GM13976 (cell line): ENCODE measurements around the gene NEGR1.

Source experiments
- DNase-seq: peaks from one replicate; pipeline ENCODE4 v3.0.0; 2012; ENCODE audit warnings: low spot score
- in situ Hi-C: fragments of 300-500 bp; cut with MboI; formaldehyde crosslinking; loops from one replicate; pipeline ENCODE4 v1.12.0; 2022; ENCODE audit warnings: low sequenced_read_pairs, mixed read lengths, inconsistent platforms; ENCODE audit not compliant: unreplicated experiment
- TF ChIP-seq, protein P1 (sequence below): IDR thresholded peaks from 2 replicates; pipeline ENCODE4 v1.5.1; 2012; ENCODE audit warnings: borderline replicate concordance, mild to moderate bottlenecking; ENCODE audit not compliant: insufficient read depth; ENCODE audit errors: extremely low read depth, missing control alignments, control extremely low read depth

Gene NEGR1

GRCh38 chr1:71635568-71635967 lies 646.8 kb downstream of the NEGR1 start:
- in situ Hi-C loops, result no loop called here
- TF ChIP-seq, protein P1, sequence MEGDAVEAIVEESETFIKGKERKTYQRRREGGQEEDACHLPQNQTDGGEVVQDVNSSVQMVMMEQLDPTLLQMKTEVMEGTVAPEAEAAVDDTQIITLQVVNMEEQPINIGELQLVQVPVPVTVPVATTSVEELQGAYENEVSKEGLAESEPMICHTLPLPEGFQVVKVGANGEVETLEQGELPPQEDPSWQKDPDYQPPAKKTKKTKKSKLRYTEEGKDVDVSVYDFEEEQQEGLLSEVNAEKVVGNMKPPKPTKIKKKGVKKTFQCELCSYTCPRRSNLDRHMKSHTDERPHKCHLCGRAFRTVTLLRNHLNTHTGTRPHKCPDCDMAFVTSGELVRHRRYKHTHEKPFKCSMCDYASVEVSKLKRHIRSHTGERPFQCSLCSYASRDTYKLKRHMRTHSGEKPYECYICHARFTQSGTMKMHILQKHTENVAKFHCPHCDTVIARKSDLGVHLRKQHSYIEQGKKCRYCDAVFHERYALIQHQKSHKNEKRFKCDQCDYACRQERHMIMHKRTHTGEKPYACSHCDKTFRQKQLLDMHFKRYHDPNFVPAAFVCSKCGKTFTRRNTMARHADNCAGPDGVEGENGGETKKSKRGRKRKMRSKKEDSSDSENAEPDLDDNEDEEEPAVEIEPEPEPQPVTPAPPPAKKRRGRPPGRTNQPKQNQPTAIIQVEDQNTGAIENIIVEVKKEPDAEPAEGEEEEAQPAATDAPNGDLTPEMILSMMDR, result no peak
- DNase-seq, result no peak

DNA sequence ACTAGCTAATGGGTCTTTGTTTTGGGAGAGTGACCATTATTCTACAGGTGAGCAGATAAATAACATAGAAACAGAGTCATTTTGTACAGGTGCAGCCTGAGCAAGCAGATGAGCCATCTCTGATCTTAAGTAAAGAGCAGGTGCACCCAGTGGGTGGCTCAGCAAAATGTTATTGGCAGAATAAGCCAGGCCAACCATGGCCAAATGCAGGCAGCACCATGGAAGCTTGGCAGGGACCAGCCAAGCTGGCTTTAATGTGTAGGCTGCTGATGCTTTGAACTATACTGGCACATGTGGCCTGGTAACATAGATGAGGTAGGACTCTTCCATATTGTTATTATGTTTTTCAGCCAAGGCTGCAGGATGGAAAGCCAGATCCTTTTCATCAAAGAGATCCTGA lies 648.2 kb downstream of the NEGR1 start:
- DNase-seq, result no peak
- in situ Hi-C loops, result no loop called here
- TF ChIP-seq, protein P1, result no peak

DNA sequence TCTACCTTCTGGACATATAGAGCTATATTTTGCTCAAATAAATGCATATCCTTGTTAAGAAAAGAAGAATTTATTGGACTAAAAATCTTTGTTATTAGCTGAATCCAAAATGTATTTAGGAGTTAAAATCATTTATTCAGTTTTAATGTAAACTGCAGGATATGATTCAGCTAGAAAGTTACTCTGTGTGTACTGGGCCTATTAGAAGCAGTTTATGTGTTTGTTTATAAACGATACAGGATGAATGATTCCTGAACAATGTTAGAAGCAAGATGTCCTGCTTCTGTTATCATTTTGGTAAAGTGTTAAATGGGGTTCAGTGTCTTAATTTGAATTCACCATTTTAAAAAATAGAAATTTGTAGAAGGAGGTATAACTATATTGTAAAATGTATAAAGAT lies 652.3 kb downstream of the NEGR1 start:
- DNase-seq, result no peak
- in situ Hi-C loops, result no loop called here
- TF ChIP-seq, protein P1, result no peak

GRCh38 chr1:71625004-71625403 lies 657.3 kb downstream of the NEGR1 start:
- in situ Hi-C loops, result no loop called here
- DNase-seq, result no peak
- TF ChIP-seq, protein P1, result no peak

GRCh38 chr1:71623888-71624287 lies 658.5 kb downstream of the NEGR1 start:
- no peak for DNase-seq
- in situ Hi-C loops, result no loop called here
- TF ChIP-seq, protein P1, result no peak

GRCh38 chr1:71621785-71622184 lies 660.6 kb downstream of the NEGR1 start:
- in situ Hi-C loops, result no loop called here
- TF ChIP-seq, protein P1, result no peak
- DNase-seq, result no peak

DNA sequence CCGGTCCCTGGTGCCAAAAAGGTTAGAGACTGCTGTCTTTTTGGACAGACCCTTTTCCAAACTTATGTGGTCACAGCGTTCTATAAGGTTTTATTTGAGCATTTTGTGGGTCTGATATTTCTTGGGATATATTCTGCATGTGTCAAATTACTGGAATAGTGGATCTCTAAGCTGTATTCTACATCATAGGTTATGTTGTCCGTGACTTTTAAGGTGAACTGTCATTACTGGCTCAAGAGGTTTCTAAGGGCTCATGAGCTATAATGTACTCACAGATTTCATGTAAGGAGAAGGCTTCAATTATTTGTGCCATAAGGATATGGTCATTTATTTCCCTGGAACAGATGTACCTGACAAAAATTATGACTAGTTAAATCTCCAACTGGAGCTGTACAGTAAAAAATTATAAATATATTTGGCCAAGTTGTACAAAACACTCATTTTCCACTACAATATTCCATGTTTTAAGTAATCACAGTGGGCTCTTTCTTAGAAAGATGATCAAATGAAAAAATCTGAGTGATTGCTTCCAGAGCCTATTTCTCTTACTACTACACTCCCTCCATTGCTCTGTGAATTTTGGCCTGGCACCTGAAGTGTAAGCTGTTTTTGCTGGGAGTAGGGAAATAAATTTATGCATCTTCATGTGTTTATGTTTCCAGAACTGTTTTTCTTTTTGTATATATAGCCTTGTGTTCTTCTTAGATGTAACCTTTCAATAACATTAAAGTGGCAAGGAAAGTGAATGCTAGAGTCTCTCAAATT lies 663.4 kb downstream of the NEGR1 start:
- TF ChIP-seq, protein P1, result no peak
- no peak for DNase-seq
- in situ Hi-C loops, result no loop called here
